Measurements from ENCODE around the gene HADHA.

Gene HADHA

DNA sequence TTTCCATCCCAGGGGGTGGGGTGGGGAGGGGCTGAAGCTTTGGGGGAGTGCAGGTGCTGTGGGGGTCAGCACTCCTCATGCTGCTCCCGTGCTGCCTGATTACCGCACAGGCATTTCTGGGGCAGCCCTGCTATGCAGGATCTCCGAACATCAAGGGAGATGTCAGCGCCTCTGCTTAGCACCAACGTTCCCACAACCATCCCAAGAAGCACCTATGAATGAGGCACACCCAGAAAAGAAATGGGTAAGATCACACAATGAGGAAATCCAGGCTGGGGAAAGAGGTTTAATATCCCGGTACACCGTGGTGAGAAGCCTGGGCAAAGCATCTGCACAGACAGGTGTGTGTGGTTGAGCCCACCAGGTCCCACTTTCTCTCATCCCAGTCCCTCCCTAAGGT is 54.1 kb downstream of the HADHA start:
- no peak for DNase-seq

DNA sequence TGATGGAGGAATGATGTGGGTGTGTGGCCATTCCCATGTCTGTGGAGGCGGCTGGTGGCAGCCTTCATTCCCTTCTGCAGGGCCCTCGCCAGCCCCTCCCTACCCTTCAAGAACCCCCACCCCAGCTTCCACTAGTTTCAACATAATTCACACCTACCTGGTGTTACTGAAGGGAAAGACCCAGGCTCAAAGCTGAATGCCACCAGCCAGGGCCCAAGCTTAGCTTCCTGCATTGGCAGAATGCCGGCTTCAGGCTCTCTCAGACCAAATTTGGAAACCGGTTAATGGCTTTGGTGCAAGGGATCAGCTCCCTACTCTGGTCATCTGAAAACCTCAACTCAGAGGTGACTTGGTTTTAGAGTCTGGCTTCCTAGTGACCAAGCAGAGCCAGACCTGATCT is 54.7 kb downstream of the HADHA start:
- DNase-seq: no peak

DNA sequence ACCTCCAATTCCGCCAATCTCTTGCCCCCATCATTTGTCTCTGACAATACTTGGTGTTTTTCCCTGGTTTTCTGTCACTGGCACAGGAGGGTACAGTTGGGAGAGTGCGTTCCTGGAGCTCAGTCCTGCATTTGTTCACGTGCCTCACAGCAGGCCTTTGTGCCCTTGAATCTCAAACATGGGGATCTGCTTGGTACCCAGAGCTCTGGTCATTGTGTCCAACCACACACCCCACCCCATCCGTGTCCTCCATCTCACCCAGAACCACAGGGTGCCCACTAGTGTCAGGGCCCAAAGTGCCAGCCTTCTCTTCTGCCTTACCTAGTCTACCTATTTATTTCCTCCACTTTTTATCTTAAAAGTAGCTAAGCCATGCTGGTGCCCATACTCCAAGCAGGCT is 55.3 kb downstream of the HADHA start:
- no peak for DNase-seq

DNA sequence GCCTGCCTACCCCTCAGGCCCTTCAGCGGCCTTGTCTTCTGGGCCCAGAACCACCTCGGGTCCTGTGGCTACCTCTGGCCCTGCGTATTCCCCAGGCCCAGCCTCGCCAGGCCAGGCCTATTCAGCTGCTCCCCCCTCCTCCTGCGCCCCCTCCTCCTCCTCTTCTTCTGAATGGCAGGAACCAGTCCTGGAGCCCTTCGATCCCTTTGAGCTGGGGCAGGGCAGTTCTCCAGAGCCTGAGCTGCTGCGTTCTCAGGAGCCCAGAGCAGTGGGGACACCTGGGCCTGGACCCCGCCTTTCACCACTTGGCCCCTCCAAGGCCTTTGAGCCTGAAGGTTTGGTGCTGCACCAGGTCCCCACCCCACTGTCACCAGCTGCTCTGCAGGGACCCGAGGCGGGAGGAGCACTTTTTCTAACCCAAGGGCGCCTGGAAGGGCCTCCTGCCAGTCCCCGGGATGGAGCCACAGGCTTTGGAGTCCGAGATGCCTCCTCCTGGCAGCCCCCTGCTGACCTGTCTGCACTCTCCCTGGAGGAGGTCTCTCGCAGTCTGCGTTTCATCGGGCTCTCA is 56.8 kb downstream of the HADHA start:
- DNase-seq: no peak

DNA sequence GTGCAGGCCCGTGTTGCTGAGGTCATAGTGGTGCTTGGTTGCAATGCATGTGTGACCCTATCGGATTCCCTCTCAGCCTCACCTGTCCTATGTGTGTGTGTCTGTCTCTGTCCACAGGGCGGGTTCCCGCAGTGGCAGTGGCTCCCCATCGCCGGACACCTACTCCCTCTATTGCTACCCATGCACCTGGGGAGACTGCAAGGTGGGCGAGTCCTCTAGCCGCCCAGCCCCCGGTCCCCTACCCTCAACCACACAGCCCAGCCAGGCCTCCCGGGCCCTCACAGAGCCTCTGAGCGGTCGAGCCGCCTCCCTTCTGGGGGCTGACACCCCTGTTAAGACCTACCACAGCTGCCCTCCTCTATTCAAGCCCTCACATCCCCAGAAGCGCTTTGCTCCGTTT is 57.3 kb downstream of the HADHA start:
- no peak for DNase-seq

DNA sequence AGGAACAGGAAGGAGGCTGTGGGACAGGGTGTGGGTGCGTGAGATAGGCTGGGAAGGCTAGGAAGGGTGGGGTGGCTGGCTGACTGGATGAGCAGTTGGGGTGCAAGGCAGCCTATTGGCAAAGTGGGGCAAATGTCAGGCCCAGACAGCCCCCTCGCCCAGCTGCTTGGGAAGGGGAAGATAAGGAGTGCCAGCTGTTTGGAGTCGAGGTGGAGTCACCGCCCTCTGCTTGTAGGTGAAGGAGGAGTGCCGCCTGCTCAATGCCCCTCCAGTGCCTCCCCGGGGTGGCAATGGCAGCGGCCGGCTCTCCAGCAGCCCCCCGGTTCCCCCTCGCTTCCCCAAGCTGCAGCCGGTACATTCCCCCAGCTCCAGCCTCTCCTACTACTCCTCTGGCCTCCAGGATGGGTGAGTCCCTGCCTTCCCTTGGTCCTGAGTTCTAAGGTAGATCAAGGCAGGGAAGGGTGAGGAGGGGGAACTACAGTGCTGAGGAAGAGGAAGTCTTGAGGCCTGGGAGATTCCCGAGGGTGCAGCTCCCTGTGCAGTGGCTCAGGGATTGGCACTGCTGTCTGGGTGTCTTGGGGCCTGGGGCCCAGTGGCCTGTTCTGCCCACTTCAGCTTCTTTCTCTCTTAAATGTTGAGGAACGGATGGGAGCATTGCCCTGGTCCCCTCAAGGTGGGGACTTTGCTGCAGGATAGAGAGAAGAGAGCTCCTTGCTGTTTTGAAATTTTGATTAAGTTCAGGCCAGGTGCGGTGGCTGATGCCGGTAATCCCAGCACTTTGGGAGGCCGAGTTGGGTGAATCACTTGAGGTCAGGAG is 58.3 kb downstream of the HADHA start:
- DNase-seq: no peak

DNA sequence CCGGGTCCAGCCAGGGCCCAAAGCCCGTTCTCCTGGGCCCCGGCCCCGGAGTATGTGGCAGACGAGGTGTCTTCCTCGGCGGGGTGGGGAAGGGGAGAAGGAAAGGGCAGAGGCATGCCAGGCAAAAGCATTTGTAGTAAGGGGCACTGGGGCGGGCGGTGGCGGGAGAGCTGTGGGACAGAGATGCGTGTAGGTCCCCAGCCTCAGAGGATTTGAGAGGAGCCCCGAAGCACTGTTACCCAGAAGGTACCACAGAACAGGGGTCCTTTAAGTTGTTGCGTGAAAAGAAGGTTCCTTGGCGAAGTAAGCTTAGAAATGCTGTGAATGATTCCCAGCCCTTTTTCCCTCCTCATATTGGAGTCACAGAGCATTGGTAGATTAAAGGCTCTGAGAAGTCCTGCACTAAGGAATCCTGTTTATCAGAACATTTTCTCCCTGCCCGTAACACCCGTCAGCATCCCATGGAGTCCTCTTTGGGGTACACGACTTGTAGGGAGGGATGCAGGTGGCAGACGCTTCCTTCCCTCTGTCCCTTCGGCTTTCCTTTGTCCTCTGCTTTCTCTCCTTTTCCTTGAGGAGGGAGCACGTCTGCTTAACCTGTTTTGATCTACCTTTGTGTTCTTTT is 59.0 kb downstream of the HADHA start:
- no peak for DNase-seq

DNA sequence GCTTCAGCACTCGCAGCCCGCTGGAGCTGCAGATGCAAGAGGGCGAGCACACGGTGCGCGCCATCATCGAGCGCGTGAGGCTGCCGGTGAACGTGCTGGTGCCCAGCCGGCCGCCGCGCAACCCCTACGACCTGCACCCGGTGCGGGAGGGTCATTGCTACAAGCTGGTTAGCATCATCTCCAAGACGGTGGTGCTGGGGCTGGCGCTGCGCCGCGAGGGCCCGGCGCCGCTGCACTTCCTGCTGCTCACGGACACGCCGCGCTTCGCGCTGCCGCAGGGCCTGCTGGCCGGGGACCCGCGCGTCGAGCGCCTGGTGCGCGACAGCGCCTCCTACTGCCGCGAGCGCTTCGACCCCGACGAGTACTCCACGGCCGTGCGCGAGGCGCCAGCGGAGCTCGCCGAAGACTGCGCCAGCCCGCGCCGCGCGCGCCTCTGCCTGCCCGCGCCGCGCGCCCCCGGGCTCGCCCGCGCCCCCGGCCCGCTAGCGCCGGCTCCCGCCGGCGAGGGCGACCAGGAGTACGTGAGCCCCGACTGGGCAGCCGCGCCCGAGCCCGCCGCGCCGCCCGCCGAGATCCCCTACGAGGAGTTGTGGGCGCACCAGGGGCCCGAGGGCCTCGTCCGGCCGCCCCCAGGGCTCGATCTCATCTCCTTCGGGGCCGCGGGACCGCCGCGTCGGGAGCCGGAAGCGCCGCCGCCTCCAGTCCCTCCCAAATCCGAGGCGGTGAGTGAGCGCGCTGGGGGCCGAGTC is 59.7 kb downstream of the HADHA start:
- no peak for DNase-seq

DNA sequence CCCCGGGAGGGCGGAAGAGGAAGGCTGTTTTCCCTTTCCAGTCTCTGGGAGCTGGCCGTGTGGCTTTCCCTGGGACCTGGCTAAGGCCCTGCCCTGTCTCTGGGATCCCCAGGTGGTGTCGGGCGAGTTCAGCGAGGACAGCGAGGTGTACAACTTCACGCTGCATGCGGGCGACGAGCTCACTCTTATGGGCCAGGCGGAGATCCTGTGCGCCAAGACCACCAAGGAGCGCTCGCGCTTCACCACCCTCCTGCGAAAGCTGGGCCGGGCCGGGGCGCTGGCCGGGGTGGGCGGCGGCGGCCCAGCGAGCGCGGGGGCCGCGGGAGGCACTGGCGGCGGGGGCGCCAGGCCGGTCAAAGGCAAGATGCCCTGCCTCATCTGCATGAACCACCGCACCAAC is 60.3 kb downstream of the HADHA start:
- no peak for DNase-seq

DNA sequence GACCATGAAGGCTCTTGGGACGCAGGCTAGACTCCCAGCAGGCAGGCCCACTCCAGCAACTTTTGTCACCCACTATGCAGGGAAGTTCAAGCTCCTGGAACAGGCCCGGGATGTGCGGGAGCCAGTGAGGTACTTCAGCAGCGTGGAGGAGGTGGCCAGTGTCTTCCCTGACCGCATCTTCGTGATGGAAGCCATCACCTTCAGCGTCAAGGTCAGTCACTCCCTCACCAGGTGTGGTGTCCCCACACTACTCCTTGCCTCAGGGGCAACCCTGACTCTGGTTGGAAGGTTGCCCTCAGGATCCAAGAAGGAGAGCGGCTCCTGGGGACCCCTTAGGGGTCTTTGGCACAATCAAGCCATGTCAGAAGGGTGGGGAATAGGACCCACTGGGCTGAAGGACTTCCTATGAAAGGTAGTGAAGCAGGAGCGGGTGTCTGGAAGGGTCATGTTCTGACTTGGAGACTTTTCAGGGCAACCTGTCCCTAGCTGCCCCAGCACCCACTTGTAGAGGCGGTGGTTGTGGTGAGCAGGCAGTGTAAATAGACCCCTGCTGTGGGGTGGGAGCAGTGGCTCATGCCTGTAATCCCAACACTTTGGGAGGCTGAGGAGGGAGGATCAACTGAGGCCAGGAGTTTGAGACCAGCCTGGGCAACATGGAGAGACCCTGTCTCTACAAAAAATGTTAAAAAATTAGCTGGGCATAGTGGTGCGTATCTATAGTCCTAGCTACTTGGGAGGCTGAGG is 61.4 kb downstream of the HADHA start:
- no peak for DNase-seq

DNA sequence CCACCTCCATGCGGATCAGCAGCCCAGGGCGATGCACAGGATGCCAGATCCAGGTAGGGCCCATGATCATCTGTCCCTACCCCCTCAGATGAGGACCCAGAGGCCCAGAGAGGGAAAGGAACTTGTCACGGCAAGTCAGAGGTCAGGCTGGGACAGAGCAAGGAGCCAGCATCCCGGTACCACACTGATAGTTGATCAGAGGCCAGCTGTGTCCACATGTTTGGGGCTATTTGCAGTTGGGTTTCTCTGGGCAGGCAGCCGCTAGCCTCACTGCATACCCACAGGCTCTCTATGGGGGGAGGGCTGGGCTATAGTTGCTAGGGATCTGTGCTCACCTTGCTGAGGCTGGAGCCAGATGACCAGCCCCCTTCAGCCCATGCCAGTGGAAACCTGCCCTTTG is 62.0 kb downstream of the HADHA start:
- DNase-seq: no peak

DNA sequence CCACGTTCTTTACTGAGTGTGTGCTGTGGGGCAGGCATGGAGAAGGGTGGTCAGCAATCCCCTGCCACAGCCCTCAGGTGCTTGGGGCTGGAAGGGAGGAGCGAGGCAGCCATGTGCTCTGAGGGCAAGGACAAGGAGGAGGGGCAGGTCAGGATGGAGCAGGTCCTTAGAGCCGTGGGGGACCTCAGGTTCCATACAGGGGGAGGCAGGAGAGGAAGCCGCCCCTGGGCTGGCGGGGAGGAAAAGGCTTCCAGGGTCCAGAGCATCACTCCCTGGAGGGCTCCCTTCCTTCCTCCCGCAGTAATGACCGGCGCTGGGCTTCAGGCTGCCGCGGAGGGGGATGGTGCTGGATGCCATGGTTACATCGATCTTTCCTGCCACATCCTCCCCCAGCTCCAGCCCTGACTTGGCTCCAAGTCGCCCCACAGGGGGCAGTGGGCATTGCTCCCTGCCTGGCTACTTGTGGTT is 65.0 kb downstream of the HADHA start:
- DNase-seq: no peak

DNA sequence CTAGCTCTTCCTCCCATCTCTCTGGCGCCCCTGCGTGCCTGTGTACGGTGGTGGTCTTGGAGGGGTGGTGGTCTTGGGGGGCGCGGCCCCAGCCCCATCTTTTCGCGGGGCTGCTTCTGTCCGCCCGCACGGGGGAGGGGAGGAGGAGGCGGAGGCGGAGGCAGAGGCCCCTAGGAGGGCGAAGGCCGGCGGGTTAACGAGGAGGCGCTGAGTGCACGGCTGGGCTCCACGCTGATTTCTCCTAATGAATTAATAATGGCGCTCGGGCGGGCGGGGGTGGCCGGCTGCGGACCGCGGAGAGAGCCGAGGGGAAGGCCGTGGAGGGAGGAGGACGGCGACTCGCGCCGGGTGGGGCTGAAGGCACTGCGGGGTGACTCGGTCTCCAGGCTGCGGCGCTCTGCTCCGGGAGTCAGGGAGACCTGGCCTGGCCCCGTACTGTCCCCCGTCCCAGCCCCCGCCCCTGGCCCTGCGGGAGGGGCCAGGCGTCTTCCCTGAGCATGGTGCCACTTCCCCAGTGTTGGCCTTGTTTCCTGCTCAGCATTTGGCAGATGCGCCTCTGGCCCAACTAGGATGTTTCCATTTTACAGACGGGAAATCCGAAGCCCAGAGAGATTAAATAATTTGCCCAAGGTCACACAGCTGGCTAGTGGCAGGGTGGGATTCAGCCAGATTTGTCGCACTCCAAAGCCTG is 65.5 kb downstream of the HADHA start:
- DNase-seq: no peak

DNA sequence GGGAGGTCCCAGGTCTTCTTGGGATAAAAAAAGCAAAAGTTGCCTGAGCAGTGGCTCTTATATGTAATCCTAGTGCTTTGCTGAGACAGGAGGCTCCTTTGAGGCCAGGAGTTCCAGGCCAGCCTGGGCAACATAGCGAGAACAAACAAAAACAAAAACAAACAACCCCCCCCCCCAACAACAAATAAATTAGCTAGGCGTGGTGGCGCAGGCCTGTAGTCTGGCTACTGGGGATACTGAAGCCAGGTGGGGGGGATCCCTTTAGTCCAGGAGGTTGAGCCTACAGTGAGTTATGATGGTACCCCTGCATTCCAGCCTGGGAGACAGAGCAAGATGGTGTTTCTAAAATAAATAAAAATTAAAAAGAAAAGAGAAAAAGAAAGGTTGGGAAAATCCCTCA is 66.2 kb downstream of the HADHA start:
- no peak for DNase-seq

DNA sequence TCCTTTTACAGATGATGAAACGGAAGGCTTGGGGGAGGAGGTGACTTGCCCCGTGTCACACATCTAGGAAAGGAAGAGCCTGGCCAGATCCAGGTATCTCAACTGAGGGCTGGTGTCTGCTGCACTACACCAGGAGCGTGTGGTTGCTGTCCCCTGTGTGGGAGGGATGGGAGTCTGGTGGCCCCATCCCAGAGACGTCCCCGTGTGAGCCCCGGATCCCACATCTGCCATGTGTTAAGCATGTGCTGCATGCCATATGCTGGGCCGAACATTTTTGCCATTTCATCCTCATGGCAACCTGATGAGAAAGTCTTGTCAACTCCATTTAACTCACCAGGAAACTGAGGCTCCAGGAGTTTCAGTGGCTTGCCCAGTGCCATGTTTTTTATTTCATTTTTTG is 67.3 kb downstream of the HADHA start:
- no peak for DNase-seq

DNA sequence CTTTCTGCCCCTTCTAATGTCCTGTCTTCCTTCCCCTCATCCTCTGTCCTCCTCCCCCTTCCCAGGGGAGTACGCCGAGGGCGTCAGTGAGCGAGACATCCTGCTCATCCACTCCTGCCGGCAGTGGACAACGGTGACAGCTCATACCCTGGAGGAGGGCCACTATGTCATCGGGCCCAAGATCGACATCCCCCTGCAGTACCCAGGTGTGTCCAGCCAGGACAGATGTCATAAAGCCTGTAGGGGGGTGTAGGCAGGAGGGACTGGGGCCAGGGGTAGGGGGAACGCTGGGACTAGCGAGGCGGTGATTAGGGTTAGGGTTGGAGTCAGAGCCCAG is 68.2 kb downstream of the HADHA start:
- no peak for DNase-seq

DNA sequence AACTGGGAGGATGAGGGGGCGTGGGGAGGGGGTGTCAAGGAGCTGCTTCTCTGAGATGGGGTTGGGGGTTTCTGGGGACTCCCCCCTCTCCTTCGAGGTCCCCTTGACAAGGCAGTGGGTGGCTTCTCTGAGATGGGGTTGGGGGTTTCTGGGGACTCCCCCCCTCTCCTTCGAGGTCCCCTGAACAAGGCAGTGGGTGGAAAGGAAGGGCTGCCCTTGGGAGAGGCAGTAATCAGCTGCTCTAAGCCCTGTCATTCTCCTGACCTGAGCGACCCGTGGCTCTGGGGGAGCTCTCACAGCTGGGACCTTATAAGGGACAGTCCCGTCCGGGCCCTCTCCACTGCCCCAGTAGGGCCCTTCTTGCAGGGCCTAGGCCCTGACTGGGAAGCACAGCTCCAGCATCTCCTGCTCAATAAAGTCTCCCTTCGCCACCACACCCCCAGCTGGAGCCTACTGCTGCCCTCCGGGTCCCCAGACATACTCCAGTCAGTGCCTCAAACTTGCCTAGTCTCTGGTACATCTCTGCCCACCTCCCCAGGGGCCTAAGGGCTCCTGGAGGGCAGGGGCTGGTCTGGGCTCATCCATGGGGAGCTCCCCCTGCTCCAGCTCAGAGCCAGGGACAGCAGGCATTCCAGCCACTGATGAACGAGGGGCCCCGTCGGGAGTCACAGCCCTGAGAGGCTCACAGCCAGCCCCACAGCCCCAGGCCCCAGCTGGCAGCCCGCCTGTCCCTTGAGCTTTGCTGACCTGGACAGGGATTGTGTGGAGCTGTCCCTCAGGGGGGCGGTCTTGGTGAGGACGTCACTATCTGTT is 68.8 kb downstream of the HADHA start:
- no peak for DNase-seq

DNA sequence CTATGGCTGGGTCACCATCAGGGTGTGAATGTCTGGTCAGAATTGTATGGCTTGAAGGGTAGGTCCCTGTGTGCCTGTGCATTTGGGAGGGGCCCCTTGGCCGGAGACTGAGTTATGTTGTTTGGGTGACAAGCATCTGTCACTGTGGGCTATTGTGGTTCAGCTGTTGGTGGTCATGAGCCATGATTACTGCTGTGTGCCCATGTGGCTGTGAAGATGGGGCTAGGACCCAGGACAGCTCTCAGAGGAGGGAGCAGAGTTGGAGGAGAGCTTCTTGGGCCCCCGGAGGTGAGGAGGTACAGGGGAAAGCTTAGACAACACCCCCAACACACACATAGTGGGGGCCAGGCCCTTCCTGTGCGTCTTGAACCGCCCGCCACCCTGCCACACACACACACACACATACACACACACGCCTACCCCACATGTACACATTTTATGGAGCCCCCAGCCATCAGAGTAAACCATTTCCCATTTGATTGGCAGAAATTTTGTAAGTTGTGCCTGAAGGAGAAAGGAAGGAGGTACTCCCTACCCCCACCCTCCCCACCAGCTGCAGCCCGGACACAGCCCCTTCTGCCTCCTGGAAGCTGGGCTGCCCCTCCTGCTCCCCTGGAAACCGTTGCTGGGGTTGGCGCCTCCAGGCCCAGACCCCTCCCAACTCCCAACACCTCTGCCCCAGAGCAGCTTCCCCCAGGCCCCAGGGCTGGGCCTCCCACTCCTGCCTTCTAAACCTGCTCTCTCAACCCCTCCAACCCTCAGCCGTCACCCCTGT is 69.6 kb downstream of the HADHA start:
- DNase-seq: no peak

DNA sequence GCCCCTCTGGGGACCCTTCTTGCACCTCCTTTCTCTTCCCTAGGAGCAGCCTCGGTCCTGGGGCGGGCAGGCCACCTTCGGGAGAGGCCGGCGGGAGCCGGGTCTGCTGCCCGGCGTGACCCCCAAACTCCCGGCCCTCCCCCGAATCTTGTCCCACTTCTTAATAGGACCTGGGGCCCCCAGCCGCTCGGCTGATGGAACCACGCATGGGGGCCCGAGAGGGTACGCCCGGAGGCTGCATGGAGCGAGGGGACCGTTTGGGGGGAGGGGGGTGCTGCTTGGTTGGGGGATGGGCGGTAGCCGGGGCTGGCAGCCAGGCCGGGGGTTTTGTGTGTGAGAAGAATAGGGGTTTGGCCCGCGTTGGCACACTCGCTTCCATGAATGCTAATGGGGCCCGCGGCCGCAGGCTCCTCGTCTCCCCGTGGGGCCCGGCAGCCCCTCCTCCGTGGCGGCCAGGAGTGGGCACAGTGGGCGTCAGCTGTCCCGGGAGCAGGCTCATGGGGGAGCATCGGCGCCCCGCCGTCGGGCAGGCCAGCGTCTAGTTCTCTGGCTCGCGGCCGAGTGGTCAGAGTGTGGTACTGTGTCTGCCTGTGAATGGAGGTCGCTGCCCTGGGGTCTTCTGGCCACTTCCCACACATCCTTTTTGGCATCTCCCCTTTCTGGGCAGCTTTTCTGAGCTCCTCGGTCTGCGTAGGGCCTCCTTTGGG is 70.5 kb downstream of the HADHA start:
- no peak for DNase-seq

Measured in NCI-H446 treated with DMSO at 0.1 percent for 48 hours (cell line).